Measurements from ENCODE around the gene TDRD7.
A peak's percentile ranks its signal among the peaks of the same experiment; 100 is the strongest.

The TDRD7 gene

DNA sequence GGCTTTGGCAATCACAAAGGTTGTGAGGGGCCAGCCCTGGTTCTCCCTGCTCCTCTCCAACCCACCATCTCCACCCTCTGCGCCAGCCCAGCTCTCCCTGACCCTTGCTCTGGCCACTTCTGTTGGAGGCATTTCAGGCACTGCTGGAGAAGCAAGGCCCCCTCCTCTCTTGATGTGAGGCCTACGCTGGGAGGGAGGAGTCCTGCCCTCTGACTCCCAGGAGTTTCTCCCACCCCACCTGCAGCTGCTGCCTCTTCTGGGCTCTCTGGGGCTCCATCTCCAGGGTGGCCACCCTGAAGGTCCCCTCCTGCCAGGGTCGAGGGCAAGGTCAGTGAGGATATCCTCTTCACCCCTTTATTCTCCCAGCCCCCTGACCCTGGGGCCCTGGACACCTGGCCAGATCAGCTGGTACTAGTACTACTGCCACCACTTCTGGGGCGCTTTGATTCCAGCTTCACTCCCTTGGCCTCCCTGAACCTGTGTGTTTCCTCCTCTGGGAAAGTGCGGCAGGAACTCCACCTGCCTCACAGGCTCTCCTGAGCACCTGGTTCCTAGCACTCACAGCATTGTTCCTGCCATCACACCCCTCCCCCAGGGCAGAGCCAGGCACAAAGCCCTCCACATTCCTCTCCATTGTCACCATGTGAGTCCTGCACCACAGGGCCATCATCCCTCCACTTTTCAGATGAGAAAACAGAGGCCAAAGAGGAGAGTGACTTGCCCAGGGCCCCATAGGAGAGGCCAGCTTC is 23.8 kb upstream of the TDRD7 start (continued):
- TF ChIP-seq, protein P1, sequence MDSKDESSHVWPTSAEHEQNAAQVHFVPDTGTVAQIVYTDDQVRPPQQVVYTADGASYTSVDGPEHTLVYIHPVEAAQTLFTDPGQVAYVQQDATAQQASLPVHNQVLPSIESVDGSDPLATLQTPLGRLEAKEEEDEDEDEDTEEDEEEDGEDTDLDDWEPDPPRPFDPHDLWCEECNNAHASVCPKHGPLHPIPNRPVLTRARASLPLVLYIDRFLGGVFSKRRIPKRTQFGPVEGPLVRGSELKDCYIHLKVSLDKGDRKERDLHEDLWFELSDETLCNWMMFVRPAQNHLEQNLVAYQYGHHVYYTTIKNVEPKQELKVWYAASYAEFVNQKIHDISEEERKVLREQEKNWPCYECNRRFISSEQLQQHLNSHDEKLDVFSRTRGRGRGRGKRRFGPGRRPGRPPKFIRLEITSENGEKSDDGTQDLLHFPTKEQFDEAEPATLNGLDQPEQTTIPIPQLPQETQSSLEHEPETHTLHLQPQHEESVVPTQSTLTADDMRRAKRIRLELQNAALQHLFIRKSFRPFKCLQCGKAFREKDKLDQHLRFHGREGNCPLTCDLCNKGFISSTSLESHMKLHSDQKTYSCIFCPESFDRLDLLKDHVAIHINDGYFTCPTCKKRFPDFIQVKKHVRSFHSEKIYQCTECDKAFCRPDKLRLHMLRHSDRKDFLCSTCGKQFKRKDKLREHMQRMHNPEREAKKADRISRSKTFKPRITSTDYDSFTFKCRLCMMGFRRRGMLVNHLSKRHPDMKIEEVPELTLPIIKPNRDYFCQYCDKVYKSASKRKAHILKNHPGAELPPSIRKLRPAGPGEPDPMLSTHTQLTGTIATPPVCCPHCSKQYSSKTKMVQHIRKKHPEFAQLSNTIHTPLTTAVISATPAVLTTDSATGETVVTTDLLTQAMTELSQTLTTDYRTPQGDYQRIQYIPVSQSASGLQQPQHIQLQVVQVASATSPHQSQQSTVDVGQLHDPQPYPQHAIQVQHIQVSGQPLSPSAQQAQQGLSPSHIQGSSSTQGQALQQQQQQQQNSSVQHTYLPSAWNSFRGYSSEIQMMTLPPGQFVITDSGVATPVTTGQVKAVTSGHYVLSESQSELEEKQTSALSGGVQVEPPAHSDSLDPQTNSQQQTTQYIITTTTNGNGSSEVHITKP (tag by site-specific recombination; IDR thresholded peaks at IDR 0.05): no peak
- TF ChIP-seq, protein P2, sequence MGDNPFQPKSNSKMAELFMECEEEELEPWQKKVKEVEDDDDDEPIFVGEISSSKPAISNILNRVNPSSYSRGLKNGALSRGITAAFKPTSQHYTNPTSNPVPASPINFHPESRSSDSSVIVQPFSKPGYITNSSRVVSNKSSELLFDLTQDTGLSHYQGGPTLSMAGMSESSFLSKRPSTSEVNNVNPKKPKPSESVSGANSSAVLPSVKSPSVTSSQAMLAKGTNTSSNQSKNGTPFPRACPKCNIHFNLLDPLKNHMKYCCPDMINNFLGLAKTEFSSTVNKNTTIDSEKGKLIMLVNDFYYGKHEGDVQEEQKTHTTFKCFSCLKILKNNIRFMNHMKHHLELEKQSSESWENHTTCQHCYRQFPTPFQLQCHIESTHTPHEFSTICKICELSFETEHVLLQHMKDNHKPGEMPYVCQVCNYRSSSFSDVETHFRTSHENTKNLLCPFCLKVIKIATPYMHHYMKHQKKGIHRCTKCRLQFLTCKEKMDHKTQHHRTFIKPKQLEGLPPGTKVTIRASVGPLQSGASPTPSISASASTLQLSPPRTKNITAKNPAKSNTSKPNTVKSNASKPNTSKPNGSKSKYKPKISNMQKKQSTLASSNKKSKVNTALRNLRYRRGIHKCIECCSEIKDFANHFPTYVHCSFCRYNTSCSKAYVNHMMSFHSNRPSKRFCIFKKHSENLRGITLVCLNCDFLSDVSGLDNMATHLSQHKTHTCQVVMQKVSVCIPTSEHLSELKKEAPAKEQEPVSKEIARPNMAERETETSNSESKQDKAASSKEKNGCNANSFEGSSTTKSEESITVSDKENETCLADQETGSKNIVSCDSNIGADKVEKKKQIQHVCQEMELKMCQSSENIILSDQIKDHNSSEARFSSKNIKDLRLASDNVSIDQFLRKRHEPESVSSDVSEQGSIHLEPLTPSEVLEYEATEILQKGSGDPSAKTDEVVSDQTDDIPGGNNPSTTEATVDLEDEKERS (tag by site-specific recombination; IDR thresholded peaks at IDR 0.05): no peak
- TF ChIP-seq ZNF654 (tag by site-specific recombination; IDR thresholded peaks at IDR 0.05; ENCODE audit: low read depth) (no peak), ZNF302 (tag by site-specific recombination; IDR thresholded peaks at IDR 0.05; ENCODE audit: low read depth) (no peak), BCL11B (tag by site-specific recombination; IDR thresholded peaks at IDR 0.05; ENCODE audit: low read depth) (no peak)

- Histone ChIP-seq H3K27ac (ENCODE audit: extremely low read depth, low read depth, low read length) (no peak overlapping the region), H3K36me3 (ENCODE audit: control insufficient read depth in 2 of 2, insufficient read depth in 1 of 2, low read length in 2 of 2) (no peaks in the 10 kb centered on the region), H3K4me3 (ENCODE audit: low read depth, low read length) (no peak overlapping the region), H3K9me3 (ENCODE audit: control insufficient read depth, insufficient read depth, low read depth, low read length) (no peaks in the 10 kb centered on the region), H3K4me1 (ENCODE audit: control insufficient read depth, insufficient read depth, low read length) (no peaks in the 10 kb centered on the region)
- POLR2A ChIA-PET: no interaction called here
- TF ChIP-seq ZNF16 (tag by site-specific recombination; IDR thresholded peaks at IDR 0.05; ENCODE audit: low read depth): no peak
- peak; percentile 57 for TF ChIP-seq GLIS1 (tag by site-specific recombination; IDR thresholded peaks at IDR 0.05)
- CTCF ChIA-PET: interaction anchor here (0.5 to 6.5 kb wide), 3 partner anchors 11 to 513 kb away, joined by 5 to 80 read pairs (median 47); no protein-coding TSS in a partner anchor
Observed at GRCh38 chr9:97388721-97389238, 23.1 kb upstream of the TDRD7 start.

- no peaks in the 10 kb centered on the region for H3K36me3 ChIP-seq (ENCODE audit: control insufficient read depth in 2 of 2, insufficient read depth in 1 of 2, low read length in 2 of 2)
- H3K27ac ChIP-seq (ENCODE audit: extremely low read depth, low read depth, low read length): no peak overlapping the region
- no peak overlapping the region for H3K4me3 ChIP-seq (ENCODE audit: low read depth, low read length)
- H3K4me1 ChIP-seq (ENCODE audit: control insufficient read depth, insufficient read depth, low read length): no peaks in the 10 kb centered on the region
- CTCF ChIA-PET: interaction anchor here (0.6 to 1.6 kb wide), 2 partner anchors 9 to 209 kb away, joined by 4 to 7 read pairs; no protein-coding TSS in a partner anchor
- POLR2A ChIA-PET: no interaction called here
- no peaks in the 10 kb centered on the region for H3K9me3 ChIP-seq (ENCODE audit: control insufficient read depth, insufficient read depth, low read depth, low read length)
- TF ChIP-seq ZNF624 (tag by site-specific recombination; IDR thresholded peaks at IDR 0.05): no peak
- TF ChIP-seq ZNF660 (tag by site-specific recombination; IDR thresholded peaks at IDR 0.05): no peak
- no peak for TF ChIP-seq ZNF664 (tag by site-specific recombination; IDR thresholded peaks at IDR 0.05)
- no peak for TF ChIP-seq ZNF561 (tag by site-specific recombination; IDR thresholded peaks at IDR 0.05; ENCODE audit: borderline replicate concordance)
- no peak for TF ChIP-seq ZNF48 (tag by site-specific recombination; IDR thresholded peaks at IDR 0.05)
- TF ChIP-seq ZNF843 (tag by site-specific recombination; IDR thresholded peaks at IDR 0.05): no peak
- TF ChIP-seq ZNF596 (tag by site-specific recombination; IDR thresholded peaks at IDR 0.05): no peak
- TF ChIP-seq REST (tag by site-specific recombination; IDR thresholded peaks at IDR 0.05): no peak
- no peak for TF ChIP-seq KLF9 (tag by site-specific recombination; IDR thresholded peaks at IDR 0.05; ENCODE audit: low read depth)
- no peak for TF ChIP-seq GLI4 (tag by site-specific recombination; IDR thresholded peaks at IDR 0.05)
- TF ChIP-seq ZNF473 (tag by site-specific recombination; IDR thresholded peaks at IDR 0.05): no peak
- no peak for TF ChIP-seq ATF2 (tag by site-specific recombination; IDR thresholded peaks at IDR 0.05; ENCODE audit: low read depth)
- TF ChIP-seq ZFP69B (tag by site-specific recombination; IDR thresholded peaks at IDR 0.05): no peak
- no peak for TF ChIP-seq ZNF433 (tag by site-specific recombination; IDR thresholded peaks at IDR 0.05; ENCODE audit: low read depth)
Observed at GRCh38 chr9:97389249-97389648, 22.6 kb upstream of the TDRD7 start.

All from HEK293 (cell line).